Activated CD4-positive, alpha-beta T cell treated with anti-CD3 and anti-CD28 coated beads, Interleukin-2, amount 10 ng/mL, durations not matched to agents 24 days and 14 days (primary cell): Measurements from ENCODE around the gene PNKD. TPM values are rescaled to one million over a fixed set of nuclear protein-coding genes. Genes with fewer than 3 reads are reported as not detected.

ENCODE experiments used
- DNase-seq: peaks from one replicate; pipeline ENCODE4 v3.0.0; 2022
- H3K27ac Mint-ChIP-seq: one replicate; pipeline ENCODE4 v1.8.0; 2022; ENCODE audit warnings: mild to moderate bottlenecking, mixed read lengths
- H3K27me3 Mint-ChIP-seq: one replicate; pipeline ENCODE4 v1.8.0; 2022; ENCODE audit warnings: mixed read lengths
- H3K36me3 Mint-ChIP-seq: one replicate; pipeline ENCODE4 v1.8.0; 2022; ENCODE audit warnings: low read depth, mild to moderate bottlenecking, mixed read lengths
- H3K4me1 Mint-ChIP-seq: one replicate; pipeline ENCODE4 v1.8.0; 2021; ENCODE audit warnings: mixed read lengths
- H3K4me3 Mint-ChIP-seq: one replicate; pipeline ENCODE4 v1.8.0; 2022; ENCODE audit warnings: mild to moderate bottlenecking, moderate library complexity, mixed read lengths
- H3K9me3 Mint-ChIP-seq: one replicate; pipeline ENCODE4 v1.8.0; 2021; ENCODE audit warnings: mixed read lengths
- intact Hi-C: fragments of 100-400 bp; cut with micrococcal nuclease; formaldehyde crosslinking; loops from one replicate; pipeline ENCODE4 v1.15.1; 2023
- total RNA-seq: library from RNA; stranded (reverse); gene quantifications from 2 replicates; pipeline ENCODE4 v1.2.3, GENCODE V29; 2022

The PNKD gene
- total RNA-seq, 1 donor from 2014 or later, result 21.5 TPM

- intact Hi-C loops, result no loop called here
- no peaks in the 10 kb centered on the region for H3K36me3 Mint-ChIP-seq
- peaks cover 5% of the 10 kb centered on the region for H3K27me3 Mint-ChIP-seq
- no peak for DNase-seq
- H3K4me1 Mint-ChIP-seq, result peaks cover 5% of the 10 kb centered on the region
- H3K4me3 Mint-ChIP-seq, result no peak overlapping the region
- H3K27ac Mint-ChIP-seq, result no peak overlapping the region
- H3K9me3 Mint-ChIP-seq, result no peaks in the 10 kb centered on the region
Measured at GRCh38 chr2:218329027-218329825, 58.9 kb downstream of the PNKD start.

DNA sequence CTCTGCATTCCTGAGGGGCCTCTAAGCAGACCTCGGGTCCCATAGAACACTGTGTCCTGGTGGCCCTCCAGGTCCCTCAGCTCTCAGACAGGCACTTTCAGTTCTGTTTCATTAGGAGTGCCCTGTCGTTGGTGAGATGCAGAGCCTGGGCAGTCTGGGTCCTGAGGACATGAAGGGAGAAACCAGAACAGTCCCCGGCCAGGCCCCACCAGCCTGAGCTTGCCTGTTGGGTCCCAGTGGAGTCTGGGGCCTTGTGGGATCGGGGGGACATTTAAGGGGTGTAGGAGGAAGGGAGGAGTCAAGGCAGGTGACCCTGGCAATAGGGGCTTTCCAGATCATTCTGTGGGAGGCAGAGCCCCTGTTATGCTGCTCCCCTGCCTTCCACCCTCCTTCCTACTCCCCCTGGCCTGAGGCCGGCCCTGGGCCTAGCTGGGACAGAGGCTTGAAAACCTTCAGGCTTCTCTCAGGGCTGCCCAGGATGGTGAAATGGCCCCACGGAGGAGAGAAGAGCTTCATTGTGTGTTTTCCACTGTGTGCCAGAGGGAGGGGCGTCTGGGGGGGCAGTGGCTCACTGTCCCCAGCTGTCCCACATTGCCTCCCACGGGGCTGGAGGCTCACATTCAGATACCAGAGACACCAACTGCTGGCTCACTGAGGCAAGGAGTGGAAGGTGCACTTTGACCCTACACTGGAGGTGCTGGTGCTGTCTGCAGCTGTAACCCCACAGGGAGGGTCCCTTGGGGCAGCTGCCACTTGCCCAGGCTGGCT lies 59.7 kb downstream of the PNKD start:
- peaks cover 5% of the 10 kb centered on the region for H3K4me1 Mint-ChIP-seq

DNA sequence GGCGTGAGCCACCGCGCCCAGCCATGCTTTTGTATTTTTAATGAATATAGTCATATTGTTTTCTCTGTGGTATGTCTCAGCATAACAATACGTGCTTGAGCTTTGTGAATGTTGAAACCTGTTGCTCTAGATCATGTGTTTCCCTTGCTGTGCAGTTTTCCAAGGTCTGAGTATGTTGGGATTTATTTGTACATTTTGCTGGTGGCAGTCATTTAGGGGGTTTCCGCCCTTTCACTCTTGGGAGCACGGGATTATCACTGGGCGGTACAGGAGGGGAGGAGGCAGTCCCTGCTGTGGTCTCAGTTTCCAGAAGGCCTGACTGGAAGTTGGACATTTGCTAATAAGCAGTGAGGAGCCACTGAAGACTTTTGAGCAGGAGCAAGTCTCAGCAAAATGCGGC lies 61.4 kb downstream of the PNKD start:
- peaks cover 3% of the 10 kb centered on the region for H3K4me1 Mint-ChIP-seq
- intact Hi-C loops, result no loop called here
- DNase-seq, result no peak
- no peaks in the 10 kb centered on the region for H3K9me3 Mint-ChIP-seq
- H3K36me3 Mint-ChIP-seq, result no peaks in the 10 kb centered on the region
- H3K4me3 Mint-ChIP-seq, result no peak overlapping the region
- H3K27ac Mint-ChIP-seq, result no peak overlapping the region
- no peaks in the 10 kb centered on the region for H3K27me3 Mint-ChIP-seq

More for the DNA sequence above, 59.7 kb downstream of the PNKD start:
- no peaks in the 10 kb centered on the region for H3K9me3 Mint-ChIP-seq
- H3K27me3 Mint-ChIP-seq, result peaks cover 4% of the 10 kb centered on the region
- H3K27ac Mint-ChIP-seq, result no peak overlapping the region
- H3K36me3 Mint-ChIP-seq, result no peaks in the 10 kb centered on the region
- intact Hi-C loops, result no loop called here
- H3K4me3 Mint-ChIP-seq, result no peak overlapping the region
- no peak for DNase-seq

DNA sequence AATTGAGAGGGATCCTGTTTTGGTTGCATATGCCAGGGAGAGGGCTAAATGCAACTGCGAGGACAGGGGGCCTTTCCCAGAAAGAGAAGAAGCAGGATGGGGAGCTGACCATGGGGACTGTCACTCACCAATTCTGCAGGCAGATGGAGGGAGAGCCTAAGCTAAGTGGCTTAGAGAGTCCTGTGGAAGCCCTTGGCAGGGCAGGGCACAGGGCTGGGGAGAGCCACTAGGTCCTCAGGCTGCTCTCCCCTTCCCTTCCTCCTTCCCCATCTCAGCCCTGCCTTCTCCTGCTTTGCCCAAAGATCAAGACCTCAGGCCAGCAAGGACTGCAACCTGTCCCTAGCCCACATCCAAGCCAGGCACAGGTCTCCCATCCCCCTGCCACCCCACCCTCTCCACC lies 62.0 kb downstream of the PNKD start:
- intact Hi-C loops, result no loop called here
- no peak overlapping the region for H3K4me3 Mint-ChIP-seq
- no peaks in the 10 kb centered on the region for H3K36me3 Mint-ChIP-seq
- peak overlapping the region; percentile 56 for H3K27ac Mint-ChIP-seq
- H3K27me3 Mint-ChIP-seq, result no peaks in the 10 kb centered on the region
- DNase-seq, result no peak
- peaks cover 3% of the 10 kb centered on the region for H3K4me1 Mint-ChIP-seq
- no peaks in the 10 kb centered on the region for H3K9me3 Mint-ChIP-seq

GRCh38 chr2:218332920-218333645 lies 62.8 kb downstream of the PNKD start:
- Mint-ChIP-seq H3K27ac (peak overlapping the region; percentile 56), H3K36me3 (no peaks in the 10 kb centered on the region), H3K4me1 (peaks cover 3% of the 10 kb centered on the region), H3K27me3 (peaks cover 2% of the 10 kb centered on the region), H3K4me3 (no peak overlapping the region), H3K9me3 (no peaks in the 10 kb centered on the region)
- DNase-seq, result no peak
- intact Hi-C loops, result no loop called here

DNA sequence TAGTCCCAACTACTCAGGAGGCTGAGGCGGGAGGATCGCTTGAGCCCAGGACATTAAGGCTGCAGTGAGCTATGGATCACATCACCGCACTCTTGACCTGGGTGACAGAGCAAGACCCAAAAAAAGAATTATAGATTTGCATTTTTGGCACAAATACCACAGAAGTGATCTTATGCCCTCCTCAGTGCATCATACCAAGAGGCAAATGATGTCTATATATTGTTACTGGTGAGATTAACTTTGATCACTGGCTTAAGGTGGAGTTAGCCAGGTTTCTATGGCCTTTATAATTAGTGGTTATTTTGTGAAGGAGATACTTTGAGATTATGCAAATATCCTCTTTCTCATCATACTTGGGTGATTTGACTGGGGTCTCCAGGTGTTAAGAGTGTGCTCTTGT lies 64.2 kb downstream of the PNKD start:
- no peaks in the 10 kb centered on the region for H3K36me3 Mint-ChIP-seq
- no peak overlapping the region for H3K27ac Mint-ChIP-seq
- H3K4me3 Mint-ChIP-seq, result no peak overlapping the region
- H3K27me3 Mint-ChIP-seq, result peaks cover 2% of the 10 kb centered on the region
- intact Hi-C loops, result no loop called here
- no peaks in the 10 kb centered on the region for H3K9me3 Mint-ChIP-seq
- no peak for DNase-seq
- peaks cover 3% of the 10 kb centered on the region for H3K4me1 Mint-ChIP-seq

- Mint-ChIP-seq H3K36me3 (no peaks in the 10 kb centered on the region), H3K4me1 (no peaks in the 10 kb centered on the region), H3K27me3 (peaks cover 2% of the 10 kb centered on the region), H3K9me3 (no peaks in the 10 kb centered on the region), H3K4me3 (no peak overlapping the region), H3K27ac (no peak overlapping the region)
- DNase-seq, result no peak
- intact Hi-C loops, result no loop called here
Measured at GRCh38 chr2:218340656-218341055, 70.3 kb downstream of the PNKD start.

- Mint-ChIP-seq H3K27ac (no peak overlapping the region), H3K4me1 (no peaks in the 10 kb centered on the region), H3K36me3 (no peaks in the 10 kb centered on the region), H3K9me3 (no peaks in the 10 kb centered on the region), H3K27me3 (peaks cover 3% of the 10 kb centered on the region), H3K4me3 (no peak overlapping the region)
- intact Hi-C loops, result no loop called here
- DNase-seq, result no peak
Measured at GRCh38 chr2:218341381-218341780, 71.1 kb downstream of the PNKD start.

GRCh38 chr2:218342837-218343236 lies 72.5 kb downstream of the PNKD start:
- H3K27me3 Mint-ChIP-seq, result peaks cover 2% of the 10 kb centered on the region
- intact Hi-C loops, result no loop called here
- no peaks in the 10 kb centered on the region for H3K4me1 Mint-ChIP-seq
- no peak overlapping the region for H3K4me3 Mint-ChIP-seq
- DNase-seq, result no peak
- no peaks in the 10 kb centered on the region for H3K36me3 Mint-ChIP-seq
- no peaks in the 10 kb centered on the region for H3K9me3 Mint-ChIP-seq
- no peak overlapping the region for H3K27ac Mint-ChIP-seq

DNA sequence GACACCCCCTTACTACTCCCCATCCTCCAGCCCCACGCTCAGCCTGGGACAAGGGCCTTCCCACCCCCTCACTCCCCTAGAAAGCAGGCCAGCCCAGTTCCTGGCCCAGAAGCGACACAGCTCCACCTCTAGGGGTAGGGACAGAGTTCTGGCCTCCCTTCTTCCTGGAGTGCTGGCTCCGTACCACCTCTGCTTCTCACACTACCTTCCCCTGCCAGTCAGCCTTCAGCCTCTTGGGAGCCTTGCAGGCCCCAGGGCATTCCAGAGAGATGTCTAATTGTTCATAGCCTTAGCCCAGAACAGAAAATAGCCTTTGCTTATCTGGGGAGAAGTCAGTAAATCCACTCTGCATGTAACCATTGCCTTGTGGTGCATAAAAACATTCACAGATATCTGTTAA lies 73.3 kb downstream of the PNKD start:
- no peak overlapping the region for H3K27ac Mint-ChIP-seq
- no peaks in the 10 kb centered on the region for H3K4me1 Mint-ChIP-seq
- H3K27me3 Mint-ChIP-seq, result peaks cover 2% of the 10 kb centered on the region
- H3K4me3 Mint-ChIP-seq, result no peak overlapping the region
- no peaks in the 10 kb centered on the region for H3K9me3 Mint-ChIP-seq
- H3K36me3 Mint-ChIP-seq, result no peaks in the 10 kb centered on the region
- DNase-seq, result no peak
- intact Hi-C loops, result no loop called here

GRCh38 chr2:218344090-218344754 lies 73.9 kb downstream of the PNKD start:
- H3K4me1 Mint-ChIP-seq, result no peaks in the 10 kb centered on the region
- no peaks in the 10 kb centered on the region for H3K36me3 Mint-ChIP-seq
- H3K4me3 Mint-ChIP-seq, result no peak overlapping the region
- no peak overlapping the region for H3K27ac Mint-ChIP-seq
- peaks cover 2% of the 10 kb centered on the region for H3K27me3 Mint-ChIP-seq
- no peak for DNase-seq
- H3K9me3 Mint-ChIP-seq, result no peaks in the 10 kb centered on the region
- intact Hi-C loops, result no loop called here

DNA sequence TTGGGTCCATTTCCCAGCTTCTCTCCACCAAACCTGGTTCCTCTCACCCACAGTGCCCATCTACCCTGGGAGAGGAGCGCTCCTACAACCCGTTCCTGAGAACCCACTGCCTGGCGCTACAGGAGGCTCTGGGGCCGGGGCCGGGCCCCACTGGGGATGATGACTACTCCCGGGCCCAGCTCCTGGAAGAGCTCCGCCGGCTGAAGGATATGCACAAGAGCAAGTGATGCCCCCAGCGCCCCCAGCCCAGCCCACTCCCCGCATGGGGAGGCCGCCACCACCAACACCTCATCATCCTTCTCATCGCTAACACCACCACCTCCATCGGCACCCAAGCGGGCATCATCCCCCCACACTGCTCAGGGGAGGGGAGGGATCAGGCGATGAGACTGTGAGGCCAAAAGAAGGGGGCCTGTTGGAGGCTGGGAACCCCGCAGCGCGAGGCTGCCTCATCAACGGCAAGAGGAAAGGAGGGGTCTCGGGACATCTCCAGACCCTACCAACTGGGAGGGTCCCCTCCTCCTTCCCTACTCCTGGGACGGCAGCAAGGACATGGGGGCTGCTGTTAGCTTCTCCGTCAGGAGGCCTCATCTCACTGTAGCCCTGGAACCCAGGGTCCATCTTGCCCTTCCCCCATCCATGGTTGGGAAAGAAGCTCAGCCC lies 74.6 kb downstream of the PNKD start:
- H3K27ac Mint-ChIP-seq, result no peak overlapping the region
- no peak overlapping the region for H3K4me3 Mint-ChIP-seq
- no peaks in the 10 kb centered on the region for H3K36me3 Mint-ChIP-seq
- peaks cover 2% of the 10 kb centered on the region for H3K27me3 Mint-ChIP-seq
- no peak for DNase-seq
- intact Hi-C loops, result no loop called here
- H3K9me3 Mint-ChIP-seq, result peaks cover 4% of the 10 kb centered on the region
- H3K4me1 Mint-ChIP-seq, result no peaks in the 10 kb centered on the region

DNA sequence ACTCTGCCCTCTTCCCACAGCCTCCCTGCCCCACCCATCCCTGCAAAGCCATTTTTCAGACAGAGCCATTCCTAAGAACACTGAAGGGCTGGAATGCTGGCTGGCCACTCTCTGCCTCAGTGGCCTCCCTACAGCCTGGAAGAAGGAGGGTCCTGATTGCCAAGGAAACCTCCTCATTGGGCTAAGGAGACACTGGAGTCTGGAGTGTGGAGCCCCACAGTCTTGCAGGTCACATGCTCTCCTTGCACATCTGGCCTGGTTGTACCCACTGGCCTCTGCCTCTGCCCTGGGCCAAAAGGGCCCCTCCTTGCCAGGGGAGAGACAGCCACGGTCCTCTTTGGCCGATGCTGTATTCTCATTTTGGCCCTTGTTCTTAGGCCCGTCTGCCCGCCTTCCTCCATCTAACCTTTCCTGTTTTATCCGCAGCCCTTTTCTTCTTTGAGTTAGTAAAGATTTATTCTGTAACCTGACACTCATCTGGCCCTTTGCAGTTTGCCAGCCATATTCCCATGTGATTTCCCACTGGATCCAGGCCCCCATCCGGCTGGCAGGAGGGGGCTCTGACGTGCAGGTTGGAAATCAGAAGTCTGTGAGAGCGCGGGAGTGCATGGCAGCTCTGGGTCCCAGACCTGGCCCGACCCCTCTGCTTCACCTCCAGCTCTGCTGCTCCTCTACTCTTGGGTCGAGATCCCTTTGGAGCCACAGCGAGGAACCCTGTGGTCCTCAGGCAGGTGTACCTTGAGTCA lies 75.3 kb downstream of the PNKD start:
- Mint-ChIP-seq H3K4me3 (no peak overlapping the region), H3K36me3 (no peaks in the 10 kb centered on the region), H3K9me3 (peaks cover 4% of the 10 kb centered on the region), H3K4me1 (no peaks in the 10 kb centered on the region), H3K27me3 (peaks cover 2% of the 10 kb centered on the region), H3K27ac (no peak overlapping the region)
- intact Hi-C loops, result no loop called here
- DNase-seq, result no peak
